SU-DHL-6 (cell line): ENCODE results near the gene OTOS.

ENCODE experiments used
- H2AFZ ChIP-seq: fragments of 200-600 bp; sonication (generic); 2 replicates; pipeline ENCODE4 v1.6.1; 2014; ENCODE audit warnings: low read depth, mild to moderate bottlenecking, moderate library complexity, mixed read lengths, antibody characterized with exemption, low read length; ENCODE audit not compliant: severe bottlenecking
- H3F3A ChIP-seq: fragments of 200-600 bp; shearing (Covaris generic); 2 replicates; pipeline ENCODE4 v1.6.0; 2016; ENCODE audit warnings: antibody characterized with exemption, mild to moderate bottlenecking; ENCODE audit not compliant: insufficient read depth
- H3K27ac ChIP-seq: fragments of 200-600 bp; sonication (generic); 2 replicates; pipeline ENCODE4 v1.5.1; 2016; ENCODE audit warnings: low read depth, mild to moderate bottlenecking, low read length, moderate library complexity, mixed read lengths
- H3K27me3 ChIP-seq: fragments of 200-600 bp; sonication (generic), shearing (Covaris generic); 2 replicates; pipeline ENCODE4 v1.6.0; 2014; ENCODE audit warnings: mild to moderate bottlenecking, low read length
- H3K36me3 ChIP-seq: fragments of 200-600 bp; sonication (generic); 2 replicates; pipeline ENCODE4 v1.6.1; 2014; ENCODE audit warnings: mild to moderate bottlenecking, low read length, mixed read lengths
- H3K4me2 ChIP-seq: fragments of 300-600, 200-600 bp; shearing (Covaris generic), sonication (generic); 2 replicates; pipeline ENCODE4 v1.6.0; 2014; ENCODE audit warnings: low read length, low read depth, mild to moderate bottlenecking; ENCODE audit not compliant: poor library complexity, severe bottlenecking
- H3K4me3 ChIP-seq: fragments of 200-600 bp; sonication (generic); 2 replicates; pipeline ENCODE4 v1.5.1; 2014; ENCODE audit warnings: antibody characterized with exemption, low read length, mild to moderate bottlenecking, mixed read lengths; ENCODE audit not compliant: insufficient read depth, poor library complexity, severe bottlenecking
- H3K79me2 ChIP-seq: fragments of 200-600 bp; sonication (generic); 2 replicates; pipeline ENCODE4 v1.6.1; 2014; ENCODE audit warnings: mild to moderate bottlenecking, low read length, moderate library complexity; ENCODE audit not compliant: insufficient read depth
- H3K9ac ChIP-seq: fragments of 200-600 bp; sonication (generic); 2 replicates; pipeline ENCODE4 v1.7.0; 2014; ENCODE audit warnings: mild to moderate bottlenecking, low read length
- H3K9me2 ChIP-seq: fragments of 200-600 bp; sonication (generic); replicated peaks from 2 replicates; pipeline ENCODE4 v1.6.1; 2014; ENCODE audit warnings: low read length; ENCODE audit not compliant: insufficient read depth
- H3K9me3 ChIP-seq: fragments of 200-600 bp; sonication (generic); 2 replicates; pipeline ENCODE4 v1.6.1; 2014; ENCODE audit warnings: low read length, mixed read lengths; ENCODE audit not compliant: insufficient read depth
- H4K20me1 ChIP-seq: fragments of 200-600 bp; sonication (generic); 2 replicates; pipeline ENCODE4 v1.6.1; 2014; ENCODE audit warnings: low read depth, mild to moderate bottlenecking, antibody characterized with exemption, low read length, moderate library complexity, mixed read lengths
- CTCF ChIP-seq: fragments of 200-600 bp; sonication (generic); IDR thresholded peaks from one replicate; pipeline ENCODE4 v1.5.1; 2017; ENCODE audit warnings: antibody characterized with exemption, mild to moderate bottlenecking, low read length, moderate library complexity; ENCODE audit not compliant: insufficient read depth, poor library complexity, severe bottlenecking
- EZH2phosphoT487 ChIP-seq: fragments of 200-600 bp; sonication (generic), shearing (Covaris generic); conservative IDR thresholded peaks from 2 replicates; pipeline ENCODE4 v1.6.1; 2018; ENCODE audit warnings: mild to moderate bottlenecking, antibody characterized with exemption, low read length, moderate library complexity, mixed read lengths

Gene OTOS

DNA sequence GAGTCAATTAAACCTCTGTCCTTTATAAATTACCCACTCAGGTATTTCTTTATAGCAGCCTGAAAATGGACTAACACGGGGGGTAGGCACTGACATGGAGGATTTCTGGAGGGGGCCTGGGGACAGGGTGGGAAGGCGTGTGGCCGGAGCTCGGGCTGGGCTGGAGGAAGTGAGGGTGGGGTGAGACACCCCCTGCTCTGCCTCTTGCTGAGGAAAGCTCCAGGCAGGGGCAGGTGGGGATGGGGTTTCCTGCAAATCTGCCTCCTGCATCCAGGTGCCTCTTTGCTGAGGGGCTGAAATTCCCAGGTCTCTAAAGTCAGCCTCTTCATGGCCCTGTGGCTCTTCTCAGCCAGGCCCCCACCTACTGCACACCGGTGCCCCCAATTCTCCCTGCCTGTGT, 25.7 kb upstream of the OTOS start:
- no peaks in the 10 kb centered on the region for H3K27me3 ChIP-seq
- H4K20me1 ChIP-seq, result no peaks in the 10 kb centered on the region
- no peak overlapping the region for H3K27ac ChIP-seq
- H3K4me3 ChIP-seq, result no peak overlapping the region
- no peaks in the 10 kb centered on the region for H3K79me2 ChIP-seq
- H3K9me2 ChIP-seq, result no peaks in the 10 kb centered on the region
- no peak overlapping the region for H3K9ac ChIP-seq
- H3K9me3 ChIP-seq, result no peaks in the 10 kb centered on the region
- H3K4me2 ChIP-seq, result no peak overlapping the region
- TF ChIP-seq CTCF, result no peak
- TF ChIP-seq EZH2phosphoT487, result no peak
- no peaks in the 10 kb centered on the region for H3K36me3 ChIP-seq
- no peak overlapping the region for H2AFZ ChIP-seq
- no peaks in the 10 kb centered on the region for H3F3A ChIP-seq

DNA sequence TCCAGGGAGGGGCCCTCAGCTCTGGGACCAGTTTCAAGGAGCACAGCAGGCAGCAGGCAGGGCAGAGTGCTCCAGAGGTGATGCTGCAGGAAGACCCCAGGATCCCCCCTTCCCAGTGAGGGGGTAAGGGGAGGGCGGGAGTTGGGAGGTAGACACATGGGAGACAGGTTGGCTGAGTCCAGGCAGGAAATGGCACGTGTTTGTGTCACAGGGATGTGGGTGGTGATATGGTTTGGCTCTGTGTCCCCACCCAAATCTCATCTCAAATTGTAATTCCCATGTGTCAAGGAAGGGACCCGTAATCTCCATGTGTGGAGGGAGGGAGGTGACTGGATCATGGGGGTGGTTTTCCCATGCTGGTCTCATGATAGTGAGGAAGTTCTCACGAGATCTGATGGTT, 25.2 kb upstream of the OTOS start:
- no peak for TF ChIP-seq EZH2phosphoT487
- no peak for TF ChIP-seq CTCF
- H3K27me3 ChIP-seq, result no peaks in the 10 kb centered on the region
- no peaks in the 10 kb centered on the region for H4K20me1 ChIP-seq
- H3K4me3 ChIP-seq, result no peak overlapping the region
- H3K9me2 ChIP-seq, result no peaks in the 10 kb centered on the region
- H3K9ac ChIP-seq, result no peak overlapping the region
- no peak overlapping the region for H3K4me2 ChIP-seq
- no peaks in the 10 kb centered on the region for H3F3A ChIP-seq
- H2AFZ ChIP-seq, result no peak overlapping the region
- H3K79me2 ChIP-seq, result no peaks in the 10 kb centered on the region
- H3K36me3 ChIP-seq, result no peaks in the 10 kb centered on the region
- no peak overlapping the region for H3K27ac ChIP-seq
- H3K9me3 ChIP-seq, result no peaks in the 10 kb centered on the region

DNA sequence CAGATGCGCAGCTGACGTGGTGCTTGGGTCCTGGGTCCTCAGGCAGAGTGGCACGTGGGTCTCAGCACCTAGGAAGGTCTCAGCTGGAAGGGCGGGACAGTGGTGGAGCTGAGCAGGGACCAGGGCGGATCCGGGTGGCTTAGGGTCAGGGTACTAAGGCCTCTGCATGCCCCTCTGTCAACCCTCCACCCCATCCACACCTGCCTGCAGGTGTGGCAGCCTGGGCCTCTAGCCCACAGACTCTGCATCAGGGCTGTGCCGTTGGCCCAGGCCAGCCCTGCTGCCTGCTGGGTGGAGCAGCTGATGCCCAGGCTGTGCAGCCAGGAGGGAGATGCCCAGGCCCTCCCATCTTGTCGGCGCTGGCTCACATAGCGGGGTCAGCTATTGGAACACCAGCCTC, 24.6 kb upstream of the OTOS start:
- Histone ChIP-seq H3K4me3 (no peak overlapping the region), H4K20me1 (no peaks in the 10 kb centered on the region), H3K27me3 (no peaks in the 10 kb centered on the region), H3K9me2 (no peaks in the 10 kb centered on the region), H3K36me3 (no peaks in the 10 kb centered on the region), H3K9me3 (no peaks in the 10 kb centered on the region), H3K9ac (no peak overlapping the region), H3F3A (no peaks in the 10 kb centered on the region), H3K27ac (no peak overlapping the region), H3K4me2 (no peak overlapping the region), H3K79me2 (no peaks in the 10 kb centered on the region), H2AFZ (no peak overlapping the region)
- TF ChIP-seq EZH2phosphoT487 (no peak), CTCF (no peak)

DNA sequence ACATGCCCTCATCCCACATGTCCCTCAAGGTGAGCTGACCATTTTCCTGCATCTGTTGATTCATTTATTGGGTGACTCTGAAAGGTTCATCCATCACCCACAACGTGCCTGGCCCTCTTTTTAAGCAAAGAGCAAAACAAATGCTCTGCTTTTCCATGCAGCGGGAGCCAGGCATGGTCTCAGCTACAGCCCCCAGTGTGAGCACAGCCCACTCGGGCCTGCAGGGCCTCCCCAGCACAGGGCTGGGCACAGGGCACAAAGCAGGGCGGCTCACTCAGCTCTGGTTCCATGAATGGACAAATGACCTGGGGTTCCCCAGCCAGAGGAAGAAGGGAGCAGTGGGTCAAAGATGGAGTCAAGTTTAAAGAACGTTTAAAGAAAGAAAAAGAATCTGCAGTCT, 24.1 kb upstream of the OTOS start:
- Histone ChIP-seq H3K9ac (no peak overlapping the region), H3K36me3 (no peaks in the 10 kb centered on the region), H3K27ac (no peak overlapping the region), H3K9me2 (no peaks in the 10 kb centered on the region), H4K20me1 (no peaks in the 10 kb centered on the region), H2AFZ (no peak overlapping the region), H3K79me2 (no peaks in the 10 kb centered on the region), H3K4me3 (no peak overlapping the region), H3K4me2 (no peak overlapping the region), H3K9me3 (no peaks in the 10 kb centered on the region), H3F3A (no peaks in the 10 kb centered on the region), H3K27me3 (no peaks in the 10 kb centered on the region)
- TF ChIP-seq CTCF (no peak), EZH2phosphoT487 (no peak)
